Measurements from ENCODE around the gene GPBAR1.

The GPBAR1 gene

DNA sequence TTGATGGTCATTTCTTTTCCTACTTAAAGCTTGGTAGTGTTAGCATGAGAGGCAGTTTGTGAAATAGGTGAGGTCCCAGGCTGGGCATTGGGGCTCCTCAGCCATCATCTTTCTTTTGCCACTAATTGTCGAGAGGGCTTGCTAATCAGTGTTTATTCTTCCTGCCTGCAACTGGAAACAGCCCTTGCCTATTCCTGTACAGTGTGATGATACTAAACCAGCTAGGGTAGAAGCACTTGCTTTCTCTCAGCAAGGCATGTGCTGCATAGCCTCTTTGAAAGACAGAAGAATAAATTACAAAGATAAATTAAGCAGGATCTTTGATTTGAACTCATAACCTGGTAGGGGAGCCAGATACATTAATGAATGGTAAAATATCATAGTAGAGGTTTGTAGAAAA is 16.6 kb upstream of the GPBAR1 start:
- no peak for DNase-seq (ENCODE audit: low spot score)

- DNase-seq (ENCODE audit: low spot score): no peak
Observed at GRCh38 chr2:218244665-218245064, 16.1 kb upstream of the GPBAR1 start.

GRCh38 chr2:218245214-218245613 is 15.6 kb upstream of the GPBAR1 start:
- no peak for DNase-seq (ENCODE audit: low spot score)

DNA sequence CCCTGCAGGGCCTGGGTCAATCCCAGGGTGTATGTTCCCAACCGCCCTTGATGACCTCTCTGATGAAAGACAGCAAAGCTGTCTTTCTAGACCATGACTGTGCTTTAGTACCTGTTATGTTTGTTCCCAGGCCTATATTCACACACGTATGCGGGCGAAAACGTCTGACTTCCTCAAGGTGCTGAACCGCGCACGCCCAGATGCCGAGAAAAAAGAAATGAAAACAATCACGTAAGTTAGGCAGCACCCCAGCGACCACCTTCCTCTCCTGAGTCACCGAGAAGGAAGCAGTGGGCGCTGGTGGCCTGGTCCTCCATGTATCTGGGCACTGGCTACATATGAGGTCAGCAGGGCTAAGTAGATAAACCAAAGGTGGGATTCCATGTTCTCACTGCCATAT is 11.1 kb upstream of the GPBAR1 start:
- DNase-seq (ENCODE audit: low spot score): no peak

- no peak for DNase-seq (ENCODE audit: low spot score)
Observed at GRCh38 chr2:218252509-218253231, 8.1 kb upstream of the GPBAR1 start.

GRCh38 chr2:218253232-218253625 is 7.6 kb upstream of the GPBAR1 start:
- DNase-seq (ENCODE audit: low spot score): no peak

DNA sequence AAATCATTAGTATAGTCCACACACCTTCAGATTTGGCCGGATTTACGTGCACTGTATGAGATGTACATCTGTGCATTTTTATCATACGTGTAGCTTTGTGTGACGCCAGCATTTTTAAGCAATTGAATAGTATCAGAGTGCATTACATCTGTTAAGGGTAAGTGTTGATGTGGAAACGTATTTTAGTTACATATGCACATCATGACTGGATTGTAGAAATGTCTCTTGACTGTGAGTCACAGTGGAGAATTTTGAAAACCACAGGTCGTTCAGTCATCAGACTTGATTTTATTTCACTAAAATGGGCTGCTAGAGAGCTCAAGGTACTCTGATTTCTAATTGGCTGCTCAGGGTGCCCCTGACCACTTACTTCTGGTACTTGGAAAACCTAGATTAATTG is 5.4 kb upstream of the GPBAR1 start:
- DNase-seq (ENCODE audit: low spot score): no peak

- DNase-seq (ENCODE audit: low spot score): no peak
Observed at GRCh38 chr2:218256612-218257350, 4.0 kb upstream of the GPBAR1 start.

- DNase-seq (ENCODE audit: low spot score): no peak
Observed at GRCh38 chr2:218257390-218257981, 3.3 kb upstream of the GPBAR1 start.

- DNase-seq (ENCODE audit: low spot score): no peak
Observed at GRCh38 chr2:218259099-218259961, 1.5 kb upstream of the GPBAR1 start.

GRCh38 chr2:218260166-218260565 is 649 bp upstream of the GPBAR1 start:
- no peak for DNase-seq (ENCODE audit: low spot score)

GRCh38 chr2:218261423-218262236 is 815 bp downstream of the GPBAR1 start:
- no peak for DNase-seq (ENCODE audit: low spot score)

DNA sequence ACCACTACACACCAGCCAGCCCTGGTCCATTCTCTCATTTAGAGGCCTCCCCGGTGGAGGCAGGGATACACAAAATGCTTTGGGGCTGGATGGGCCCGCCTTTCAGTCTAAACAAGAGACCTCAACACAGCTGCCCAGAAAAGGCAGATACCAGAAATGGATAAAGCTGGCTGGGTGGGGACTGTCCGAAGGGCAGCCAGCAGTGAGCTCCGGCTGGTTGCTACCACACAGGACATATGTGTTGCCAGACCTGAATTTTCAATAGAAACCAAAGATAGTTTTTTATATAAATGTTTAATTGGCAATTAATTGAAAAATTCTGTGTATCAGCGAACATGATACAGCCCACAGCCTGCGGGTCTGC is 1.4 kb downstream of the GPBAR1 start:
- no peak for DNase-seq (ENCODE audit: low spot score)

DNA sequence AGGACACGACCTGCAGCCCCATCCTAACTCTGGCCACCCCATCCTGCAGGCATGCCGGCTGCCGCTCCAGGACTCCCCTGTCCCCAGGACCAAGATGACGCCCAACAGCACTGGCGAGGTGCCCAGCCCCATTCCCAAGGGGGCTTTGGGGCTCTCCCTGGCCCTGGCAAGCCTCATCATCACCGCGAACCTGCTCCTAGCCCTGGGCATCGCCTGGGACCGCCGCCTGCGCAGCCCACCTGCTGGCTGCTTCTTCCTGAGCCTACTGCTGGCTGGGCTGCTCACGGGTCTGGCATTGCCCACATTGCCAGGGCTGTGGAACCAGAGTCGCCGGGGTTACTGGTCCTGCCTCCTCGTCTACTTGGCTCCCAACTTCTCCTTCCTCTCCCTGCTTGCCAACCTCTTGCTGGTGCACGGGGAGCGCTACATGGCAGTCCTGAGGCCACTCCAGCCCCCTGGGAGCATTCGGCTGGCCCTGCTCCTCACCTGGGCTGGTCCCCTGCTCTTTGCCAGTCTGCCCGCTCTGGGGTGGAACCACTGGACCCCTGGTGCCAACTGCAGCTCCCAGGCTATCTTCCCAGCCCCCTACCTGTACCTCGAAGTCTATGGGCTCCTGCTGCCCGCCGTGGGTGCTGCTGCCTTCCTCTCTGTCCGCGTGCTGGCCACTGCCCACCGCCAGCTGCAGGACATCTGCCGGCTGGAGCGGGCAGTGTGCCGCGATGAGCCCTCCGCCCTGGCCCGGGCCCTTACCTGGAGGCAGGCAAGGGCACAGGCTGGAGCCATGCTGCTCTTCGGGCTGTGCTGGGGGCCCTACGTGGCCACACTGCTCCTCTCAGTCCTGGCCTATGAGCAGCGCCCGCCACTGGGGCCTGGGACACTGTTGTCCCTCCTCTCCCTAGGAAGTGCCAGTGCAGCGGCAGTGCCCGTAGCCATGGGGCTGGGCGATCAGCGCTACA is 2.1 kb downstream of the GPBAR1 start:
- DNase-seq (ENCODE audit: low spot score): no peak

DNA sequence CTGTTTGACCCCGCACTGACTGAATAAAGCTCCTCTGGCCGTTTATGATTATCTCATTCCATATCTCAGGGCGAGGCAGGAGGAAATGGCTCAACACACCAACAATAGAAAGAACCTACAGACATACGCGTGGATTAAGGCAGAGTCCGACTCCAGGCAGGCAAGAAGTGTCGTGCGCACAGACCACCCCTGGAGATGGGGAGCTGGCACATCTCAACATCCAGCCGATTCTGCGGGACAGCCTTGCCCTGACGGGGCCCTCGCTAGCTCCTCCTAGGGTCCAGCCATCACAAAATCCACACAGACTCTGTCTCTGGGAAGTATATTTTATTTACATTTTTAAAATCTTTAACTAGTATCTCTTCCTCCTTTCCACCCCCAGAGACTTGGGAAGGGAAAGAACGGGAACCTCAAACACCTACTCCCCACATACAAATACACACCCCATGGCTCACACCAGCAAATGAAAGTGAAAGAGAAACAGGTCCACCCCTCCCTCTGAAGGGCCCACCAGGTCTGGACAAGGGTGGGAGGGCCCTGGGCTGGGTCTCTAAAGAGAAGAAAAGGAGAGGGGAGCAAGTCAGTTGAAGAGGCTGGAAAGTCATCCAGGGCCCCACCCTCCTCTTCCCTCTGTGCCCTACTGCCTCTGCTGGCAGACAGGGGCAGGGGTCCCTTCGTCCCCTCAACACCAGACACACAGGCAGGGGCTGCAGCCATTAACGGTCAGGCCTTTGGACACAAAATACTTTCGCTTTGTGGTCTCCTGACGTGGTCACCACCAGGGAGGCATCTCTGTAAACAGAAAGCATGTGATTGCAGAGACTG is 3.2 kb downstream of the GPBAR1 start:
- no peak for DNase-seq (ENCODE audit: low spot score)

GRCh38 chr2:218264773-218265561 is 4.2 kb downstream of the GPBAR1 start:
- no peak for DNase-seq (ENCODE audit: low spot score)

- DNase-seq (ENCODE audit: low spot score): no peak
Observed at GRCh38 chr2:218265626-218266025, 4.8 kb downstream of the GPBAR1 start.

- DNase-seq (ENCODE audit: low spot score): no peak
Observed at GRCh38 chr2:218266316-218266979, 5.6 kb downstream of the GPBAR1 start.

All from left forelimb (tissue), 1 donor.